AG10803 (cell line): Measurements from ENCODE around the gene CNIH2.

ENCODE experiments used
- DNase-seq: peaks from one replicate; pipeline ENCODE4 v3.0.0; 2010; ENCODE audit warnings: low read depth
- H3K4me3 ChIP-seq: 2 replicates; pipeline ENCODE4 v1.5.1; 2011; ENCODE audit warnings: mild to moderate bottlenecking, low read length, control low read depth
- CTCF ChIP-seq: conservative IDR thresholded peaks from 2 replicates; pipeline ENCODE4 v1.5.1; 2011; ENCODE audit warnings: mild to moderate bottlenecking, low read length, control low read depth, inconsistent platforms

CNIH2 gene

DNA sequence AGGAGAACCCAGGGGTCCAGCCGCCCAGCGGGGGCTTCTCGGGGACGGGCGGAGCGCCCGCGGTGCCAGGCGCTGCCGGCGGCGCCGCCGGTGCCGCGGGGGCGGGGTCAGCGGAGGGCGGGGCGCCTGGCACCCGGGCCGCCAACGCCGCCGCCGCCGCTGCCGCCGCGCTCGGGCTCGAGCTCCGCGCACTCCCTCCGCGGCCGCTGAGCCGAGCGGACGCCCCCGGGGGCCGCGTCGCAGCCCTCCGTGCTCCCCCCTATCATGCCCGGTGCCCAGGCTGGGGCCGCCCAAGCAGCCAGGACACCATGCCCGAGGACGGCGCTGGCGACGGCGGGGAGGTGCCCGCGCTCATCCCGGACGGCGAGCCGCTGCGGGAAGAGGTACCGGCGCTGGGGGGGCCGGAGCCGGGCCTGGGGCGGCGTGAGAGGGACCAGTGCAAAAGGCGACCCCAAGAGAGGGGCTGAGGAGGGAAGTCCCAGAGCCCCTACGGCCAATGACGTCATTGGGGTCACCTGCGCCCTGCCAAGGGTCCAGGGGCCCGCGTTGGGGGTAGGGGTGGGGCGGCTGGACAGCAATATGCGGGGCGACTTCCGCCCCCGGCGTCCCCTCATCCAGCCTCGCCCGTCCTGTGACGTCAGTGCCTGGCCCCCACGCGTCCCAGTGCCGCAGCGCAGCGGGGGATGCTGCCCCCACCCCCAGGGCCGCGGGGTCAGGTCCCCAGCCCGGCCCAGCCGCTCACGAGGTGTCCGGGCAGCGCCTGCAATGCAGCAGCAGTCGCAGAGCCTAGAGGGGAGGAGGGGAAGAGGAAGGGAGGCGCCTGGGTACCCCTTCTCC is 13.9 kb downstream of the CNIH2 start, which contains the start of gene TMEM151A:
Gene TMEM151A, plus strand, starts transcription at position 189 of the 837 bp plus-strand sequence. Its CDS starts 120 bp downstream, at position 309.
- DNase-seq, result no peak
- no peak for TF ChIP-seq CTCF
- no peak within 1 kb of the TSS for H3K4me3 ChIP-seq

- DNase-seq, result no peak
- H3K4me3 ChIP-seq, result no peak overlapping the region
- no peak for TF ChIP-seq CTCF
These were observed 14.8 kb downstream of the CNIH2 start for GRCh38 chr11:66292543-66293332.

DNA sequence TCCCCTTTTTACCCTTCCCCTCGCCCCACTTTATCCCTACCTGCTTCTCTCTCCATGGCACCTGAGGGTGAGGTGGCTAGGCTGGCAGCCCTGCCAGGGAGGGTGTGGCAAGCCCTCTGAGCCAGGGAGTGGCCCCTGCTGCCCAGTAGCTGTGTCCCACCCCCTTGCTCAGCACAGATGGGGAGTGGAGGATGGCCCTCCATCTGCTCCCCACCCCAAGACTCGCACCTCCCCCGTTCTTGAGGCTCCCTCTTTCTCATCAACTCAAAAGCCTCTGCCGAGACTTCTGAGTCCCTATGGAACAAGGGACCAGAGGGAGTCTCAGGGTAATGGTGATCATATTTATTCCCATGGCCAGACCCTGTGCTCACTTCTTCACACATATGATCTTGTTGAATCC is 15.4 kb downstream of the CNIH2 start:
- no peak for DNase-seq
- H3K4me3 ChIP-seq, result no peak overlapping the region
- TF ChIP-seq CTCF, result no peak

GRCh38 chr11:66293777-66294625 is 16.0 kb downstream of the CNIH2 start:
- no peak for DNase-seq
- TF ChIP-seq CTCF, result no peak
- H3K4me3 ChIP-seq, result no peak overlapping the region

DNA sequence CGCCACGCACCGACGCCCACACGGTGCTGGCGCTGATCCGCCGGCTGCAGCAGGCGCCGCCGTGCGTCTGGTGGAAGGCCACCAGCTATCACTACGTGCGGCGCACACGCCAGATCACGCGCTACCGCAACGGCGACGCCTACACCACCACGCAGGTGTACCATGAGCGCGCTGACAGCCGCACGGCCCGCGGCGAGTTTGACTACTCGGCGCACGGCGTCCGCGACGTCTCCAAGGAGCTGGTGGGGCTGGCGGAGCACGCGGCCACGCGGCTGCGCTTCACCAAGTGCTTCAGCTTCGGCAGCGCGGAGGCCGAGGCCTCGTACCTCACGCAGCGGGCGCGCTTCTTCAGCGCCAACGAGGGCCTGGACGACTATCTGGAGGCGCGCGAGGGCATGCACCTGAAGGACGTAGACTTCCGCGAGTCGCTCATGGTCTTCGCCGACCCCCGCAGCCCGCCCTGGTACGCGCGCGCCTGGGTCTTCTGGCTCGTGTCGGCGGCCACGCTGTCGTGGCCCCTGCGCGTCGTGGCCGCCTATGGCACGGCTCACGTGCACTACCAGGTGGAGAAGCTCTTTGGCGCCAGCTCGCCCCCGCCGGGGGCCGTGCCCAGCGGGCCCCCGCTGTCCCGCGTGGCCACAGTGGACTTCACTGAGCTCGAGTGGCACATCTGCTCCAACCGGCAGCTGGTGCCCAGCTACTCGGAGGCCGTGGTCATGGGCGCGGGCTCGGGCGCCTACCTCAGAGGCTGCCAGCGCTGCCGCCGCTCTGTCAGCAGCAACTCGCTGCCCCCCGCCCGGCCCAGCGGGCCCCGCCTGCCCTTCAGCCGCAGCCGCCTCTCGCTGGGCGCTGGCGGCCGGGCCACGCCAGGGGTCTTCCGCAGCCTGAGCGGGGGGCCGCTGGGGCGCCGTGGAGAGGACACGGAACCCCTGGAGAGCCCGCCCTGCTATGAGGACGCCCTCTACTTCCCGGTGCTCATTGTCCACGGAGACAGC is 16.9 kb downstream of the CNIH2 start:
- TF ChIP-seq CTCF, result no peak
- DNase-seq, result no peak
- H3K4me3 ChIP-seq, result no peak overlapping the region

- no peak overlapping the region for H3K4me3 ChIP-seq
- no peak for TF ChIP-seq CTCF
- DNase-seq, result no peak
These were observed 19.6 kb downstream of the CNIH2 start for GRCh38 chr11:66297610-66298009.
